Prostate gland (tissue), 2 donors: ENCODE data around the gene CATSPERD.

Experiments
- CTCF ChIP-seq, 4 experiments: fragments of 200-600 bp in 2 of 4; fragments of 450-650 bp in 2 of 4; sonication (generic) in 2 of 4; IDR thresholded peaks; 1 replicate in 3 of 4; 2 replicates in 1 of 4; pipeline ENCODE4 v1.5.1; 2016 to 2019; ENCODE audit warnings: antibody characterized with exemption in 4 of 4, mild to moderate bottlenecking in 2 of 4, moderate library complexity in 2 of 4
- POLR2A ChIP-seq: fragments of 450-650 bp; IDR thresholded peaks from one replicate; pipeline ENCODE4 v1.6.1; 2016; ENCODE audit warnings: antibody characterized with exemption, mild to moderate bottlenecking

GRCh38 chr19:5806133-5806489 lies 85.7 kb downstream of the CATSPERD start:
- TF ChIP-seq POLR2A (no peak), CTCF (IDR thresholded peaks at IDR 0.05) (no peak)
